HCT116 (cell line): Measurements from ENCODE around the gene HTRA2. TPM values are rescaled to one million over a fixed set of nuclear protein-coding genes. Genes with fewer than 3 reads are reported as not detected.

Source experiments
- ATAC-seq: fragments of 200-7000 bp; cut with Tn5 transposase; 2 replicates; pipeline ENCODE4 v1.9.1; 2020; ENCODE audit warnings: mild to moderate bottlenecking, moderate library complexity
- BruUV-seq: library from RNA; stranded (reverse); fragments of 400-500 nt; replicated peaks from 2 replicates; lab custom pipeline; 2021; lab: Mats Ljungman, UMichigan
- CTCF ChIA-PET: fragments of 300-600 bp; sonication (Branson Sonifier 250); formaldehyde crosslinking; loops from one replicate; lab custom pipeline; 2021; ENCODE audit warnings: antibody characterized with exemption; lab: Charles Lee
- POLR2A ChIA-PET: fragments of 300-600, 350-600 bp; sonication (Branson Sonifier 250); formaldehyde crosslinking; loops from one replicate; lab custom pipeline; 2021; ENCODE audit warnings: antibody characterized with exemption; lab: Charles Lee
- RAD21 ChIA-PET, 2 experiments: fragments of 300-600 bp; sonication (Branson Sonifier 250); formaldehyde crosslinking; loops; one replicate each; lab custom pipeline; 2023; ENCODE audit warnings: low total read pairs in 2 of 2; ENCODE audit not compliant: uncharacterized antibody in 2 of 2, unreplicated experiment in 2 of 2, low non-redundant PET in 1 of 2; lab: Charles Lee
- DNase-seq: peaks from one replicate; pipeline ENCODE4 v3.0.0-alpha.2; 2010; ENCODE audit warnings: low read depth, low spot score
- H2AFZ ChIP-seq: fragments of 200-600 bp; shearing (Covaris generic), sonication (generic); 2 replicates; pipeline ENCODE4 v1.6.1; 2017; ENCODE audit warnings: low read depth, mixed run types, mixed read lengths, antibody characterized with exemption, low read length; ENCODE audit not compliant: poor library complexity, severe bottlenecking
- H3K27ac ChIP-seq: 2 replicates; pipeline ENCODE4 v1.5.1; 2012; ENCODE audit warnings: low read depth, low read length
- H3K27me3 ChIP-seq: fragments of 200-600 bp; sonication (generic); 2 replicates; pipeline ENCODE4 v1.6.1; 2016; ENCODE audit warnings: mixed run types, low read length, mixed read lengths; ENCODE audit not compliant: insufficient read depth
- H3K36me3 ChIP-seq, 2 experiments: fragments of 200-500 bp in 1 of 2; fragments of 200-600 bp in 1 of 2; sonication (Bioruptor generic) in 1 of 2; sonication (generic) in 1 of 2; 2 replicates each; pipeline versions ENCODE4 v1.5.1 to v1.6.1; 2014 to 2016; ENCODE audit warnings: low read length in 2 of 2, inconsistent platforms in 1 of 2, mixed read lengths in 1 of 2, mixed run types in 1 of 2; ENCODE audit not compliant: insufficient read depth in 2 of 2, control insufficient read depth in 1 of 2
- H3K4me1 ChIP-seq, 2 experiments: fragments of 200-600 bp in 1 of 2; sonication (generic) in 1 of 2; 2 replicates each; pipeline versions ENCODE4 v1.5.1 to v1.6.1; 2012 to 2017; ENCODE audit warnings: low read length in 2 of 2, inconsistent platforms in 1 of 2, mild to moderate bottlenecking in 1 of 2, mixed read lengths in 1 of 2, mixed run types in 1 of 2, moderate library complexity in 1 of 2; ENCODE audit not compliant: insufficient read depth in 2 of 2, control insufficient read depth in 1 of 2
- H3K4me2 ChIP-seq: fragments of 200-600 bp; sonication (generic); 2 replicates; pipeline ENCODE4 v1.6.1; 2017; ENCODE audit warnings: mixed run types, low read length, mixed read lengths
- H3K4me3 ChIP-seq, 2 experiments: fragments of 200-600 bp in 1 of 2; sonication (generic) in 1 of 2; replicated peaks in 1 of 2; 2 replicates each; pipeline ENCODE4 v1.5.1; 2011 to 2016; ENCODE audit warnings: low read length in 2 of 2, control low read depth in 1 of 2, low read depth in 1 of 2, mild to moderate bottlenecking in 1 of 2, mixed read lengths in 1 of 2, mixed run types in 1 of 2
- H3K79me2 ChIP-seq: fragments of 200-600 bp; sonication (generic); 2 replicates; pipeline ENCODE4 v1.6.1; 2017; ENCODE audit warnings: mild to moderate bottlenecking, mixed run types, low read length, moderate library complexity, mixed read lengths; ENCODE audit not compliant: insufficient read depth
- H3K9ac ChIP-seq: fragments of 200-600 bp; sonication (generic); 2 replicates; pipeline ENCODE4 v1.6.1; 2016; ENCODE audit warnings: low read length, mixed read lengths
- H3K9me2 ChIP-seq: fragments of 200-600 bp; sonication (generic), shearing (Covaris generic); 2 replicates; pipeline ENCODE4 v1.6.1; 2017; ENCODE audit warnings: mixed run types, mild to moderate bottlenecking, moderate library complexity; ENCODE audit not compliant: insufficient read depth
- H3K9me3 ChIP-seq, 2 experiments: fragments of 200-500 bp in 1 of 2; fragments of 200-600 bp in 1 of 2; sonication (Bioruptor generic) in 1 of 2; sonication (generic) in 1 of 2; 2 replicates each; pipeline ENCODE4 v1.6.1; 2014 to 2017; ENCODE audit warnings: low read length in 2 of 2, mixed read lengths in 2 of 2, inconsistent platforms in 1 of 2, low read depth in 1 of 2, mild to moderate bottlenecking in 1 of 2, mixed run types in 1 of 2, moderate library complexity in 1 of 2; ENCODE audit not compliant: control insufficient read depth in 1 of 2, insufficient read depth in 1 of 2
- H4K20me1 ChIP-seq: fragments of 200-600 bp; sonication (generic), shearing (Covaris generic); 2 replicates; pipeline ENCODE4 v1.6.1; 2017; ENCODE audit warnings: mixed run types, mild to moderate bottlenecking, moderate library complexity; ENCODE audit not compliant: insufficient read depth
- EGR1 ChIP-seq: IDR thresholded peaks from 2 replicates; pipeline ENCODE4 v1.6.1; 2012; ENCODE audit warnings: low read depth
- ELF1 ChIP-seq: IDR thresholded peaks from 2 replicates; pipeline ENCODE4 v1.6.1; 2012; ENCODE audit warnings: low read depth, borderline replicate concordance
- EZH2 ChIP-seq: fragments of 200-600 bp; sonication (generic); IDR thresholded peaks from 2 replicates; pipeline ENCODE4 v1.6.1; 2017; ENCODE audit warnings: antibody characterized with exemption, mixed run types
- EZH2phosphoT487 ChIP-seq: fragments of 200-600 bp; IDR thresholded peaks from 2 replicates; pipeline ENCODE4 v1.6.1; 2018; ENCODE audit warnings: antibody characterized with exemption, borderline replicate concordance
- FOSL1 ChIP-seq: IDR thresholded peaks from 2 replicates; pipeline ENCODE4 v1.6.1; 2012; ENCODE audit warnings: low read depth
- JUND ChIP-seq: IDR thresholded peaks from 2 replicates; pipeline ENCODE4 v1.6.1; 2012
- POLR2A ChIP-seq: IDR thresholded peaks from 2 replicates; pipeline ENCODE4 v1.7.0; 2011; ENCODE audit warnings: borderline replicate concordance; ENCODE audit not compliant: insufficient read depth, insufficient read length; ENCODE audit errors: extremely low read depth
- RAD21 ChIP-seq: IDR thresholded peaks from 2 replicates; pipeline ENCODE4 v1.6.1; 2012; ENCODE audit warnings: low read depth, mild to moderate bottlenecking
- SRF ChIP-seq: IDR thresholded peaks from 2 replicates; pipeline ENCODE4 v1.6.1; 2012; ENCODE audit warnings: low read depth
- YY1 ChIP-seq: IDR thresholded peaks from 2 replicates; pipeline ENCODE4 v1.6.1; 2011; ENCODE audit warnings: low read length, low read depth, moderate library complexity, mild to moderate bottlenecking; ENCODE audit not compliant: insufficient replicate concordance; ENCODE audit errors: extremely low read depth
- ZNF274 ChIP-seq: fragments of 200-500 bp; sonication (Bioruptor generic); IDR thresholded peaks from 2 replicates; pipeline ENCODE4 v1.6.1; 2014; ENCODE audit warnings: mild to moderate bottlenecking, low read depth, low read length, inconsistent platforms
- intact Hi-C: fragments of 100-400 bp; cut with micrococcal nuclease; formaldehyde crosslinking; loops from 2 replicates; pipeline ENCODE4 v1.10.0; 2022
- total RNA-seq: library from RNA; stranded (reverse); gene quantifications from one replicate; pipeline ENCODE4 v1.2.1, GENCODE V29; 2021; ENCODE audit not compliant: unreplicated experiment
- TF ChIP-seq, protein P1 (sequence below): IDR thresholded peaks from 2 replicates; pipeline ENCODE4 v1.6.1; 2012
- TF ChIP-seq, protein P2 (sequence below), 3 experiments: fragments of 200-600 bp in 1 of 3; sonication (generic) in 1 of 3; IDR thresholded peaks in 2 of 3; conservative IDR thresholded peaks in 1 of 3; 2 replicates each; pipeline ENCODE4 v1.5.1; 2012 to 2017; ENCODE audit warnings: low read depth in 2 of 3, low read length in 2 of 3, antibody characterized with exemption in 1 of 3, borderline replicate concordance in 1 of 3, control low read depth in 1 of 3, mild to moderate bottlenecking in 1 of 3, mixed read lengths in 1 of 3, mixed run types in 1 of 3, moderate library complexity in 1 of 3; ENCODE audit not compliant: insufficient read depth in 1 of 3
- TF ChIP-seq, protein P3 (sequence below): IDR thresholded peaks from 2 replicates; pipeline ENCODE4 v1.6.1; 2012
- TF ChIP-seq, protein P4 (sequence below): IDR thresholded peaks from 2 replicates; pipeline ENCODE4 v1.6.1; 2011; ENCODE audit warnings: mild to moderate bottlenecking, low read length, moderate library complexity; ENCODE audit not compliant: insufficient replicate concordance; ENCODE audit errors: extremely low read depth

HTRA2 gene
- total RNA-seq, 1 experiment from 2014 or later, result 36.2 TPM

DNA sequence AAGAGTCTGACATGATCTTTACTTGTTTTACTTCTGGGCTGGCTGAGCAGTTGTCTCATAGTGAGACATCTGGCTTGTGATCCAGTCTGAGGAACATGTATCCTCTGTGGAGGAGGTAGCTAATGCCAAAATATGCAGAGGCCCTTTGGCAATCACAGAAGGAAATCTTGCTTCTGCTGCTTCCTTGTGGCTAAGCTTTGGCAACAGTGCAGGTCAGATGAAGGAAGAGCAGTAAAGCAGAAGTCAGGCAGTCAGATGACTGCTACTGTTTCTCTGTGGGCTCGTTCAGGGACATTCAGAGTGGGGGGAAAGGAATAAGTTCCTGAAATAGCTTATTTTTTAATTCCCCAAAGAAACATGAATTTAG, 47.1 kb downstream of the HTRA2 start:
- peaks cover 0 to 3% of the 10 kb centered on the region in 2 experiments; a peak in 1 of 4 replicates for H3K4me1 ChIP-seq
- no peak overlapping the region for H3K27ac ChIP-seq
- ChIA-PET RAD21 (interaction anchor here in 1 of 2 experiments (0.6 kb wide), 1 partner anchor 1056 kb away, joined by 3 read pairs; no protein-coding TSS in a partner anchor), CTCF (no interaction called here), POLR2A (no interaction called here)
- ATAC-seq (no peak), DNase-seq (no peak)
- no peak overlapping the region for H3K4me3 ChIP-seq
- H3K36me3 ChIP-seq, result peaks cover 0 to 2% of the 10 kb centered on the region in 2 experiments; a peak in 1 of 4 replicates
- no peaks in the 10 kb centered on the region for H3K27me3 ChIP-seq
- H4K20me1 ChIP-seq, result no peaks in the 10 kb centered on the region
- H3K9me2 ChIP-seq, result no peaks in the 10 kb centered on the region
- no peaks in the 10 kb centered on the region for H3K9me3 ChIP-seq
- intact Hi-C loops, result no loop called here
- BruUV-seq, result no TSS peak
- no peak overlapping the region for H3K4me2 ChIP-seq
- TF ChIP-seq JUND, result no peak
- no peak for TF ChIP-seq EZH2phosphoT487
- TF ChIP-seq ZNF274, result no peak
- no peak for TF ChIP-seq RAD21
- no peak for TF ChIP-seq FOSL1
- no peak for TF ChIP-seq SRF
- no peak for TF ChIP-seq EZH2
- TF ChIP-seq, protein P1, sequence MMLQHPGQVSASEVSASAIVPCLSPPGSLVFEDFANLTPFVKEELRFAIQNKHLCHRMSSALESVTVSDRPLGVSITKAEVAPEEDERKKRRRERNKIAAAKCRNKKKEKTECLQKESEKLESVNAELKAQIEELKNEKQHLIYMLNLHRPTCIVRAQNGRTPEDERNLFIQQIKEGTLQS, result no peak
- TF ChIP-seq YY1, result no peak
- TF ChIP-seq, protein P2, sequence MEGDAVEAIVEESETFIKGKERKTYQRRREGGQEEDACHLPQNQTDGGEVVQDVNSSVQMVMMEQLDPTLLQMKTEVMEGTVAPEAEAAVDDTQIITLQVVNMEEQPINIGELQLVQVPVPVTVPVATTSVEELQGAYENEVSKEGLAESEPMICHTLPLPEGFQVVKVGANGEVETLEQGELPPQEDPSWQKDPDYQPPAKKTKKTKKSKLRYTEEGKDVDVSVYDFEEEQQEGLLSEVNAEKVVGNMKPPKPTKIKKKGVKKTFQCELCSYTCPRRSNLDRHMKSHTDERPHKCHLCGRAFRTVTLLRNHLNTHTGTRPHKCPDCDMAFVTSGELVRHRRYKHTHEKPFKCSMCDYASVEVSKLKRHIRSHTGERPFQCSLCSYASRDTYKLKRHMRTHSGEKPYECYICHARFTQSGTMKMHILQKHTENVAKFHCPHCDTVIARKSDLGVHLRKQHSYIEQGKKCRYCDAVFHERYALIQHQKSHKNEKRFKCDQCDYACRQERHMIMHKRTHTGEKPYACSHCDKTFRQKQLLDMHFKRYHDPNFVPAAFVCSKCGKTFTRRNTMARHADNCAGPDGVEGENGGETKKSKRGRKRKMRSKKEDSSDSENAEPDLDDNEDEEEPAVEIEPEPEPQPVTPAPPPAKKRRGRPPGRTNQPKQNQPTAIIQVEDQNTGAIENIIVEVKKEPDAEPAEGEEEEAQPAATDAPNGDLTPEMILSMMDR (IDR thresholded peaks at IDR 0.05 in 2 of 3, conservative IDR thresholded peaks at IDR 0.05 in 1 of 3; ENCODE audit: borderline replicate concordance in 1 of 3, insufficient read depth in 1 of 3, low read depth in 2 of 3, low read length in 2 of 3), result no peak
- no peak for TF ChIP-seq ELF1
- no peak for TF ChIP-seq EGR1
- no peak for TF ChIP-seq POLR2A
- TF ChIP-seq, protein P3, sequence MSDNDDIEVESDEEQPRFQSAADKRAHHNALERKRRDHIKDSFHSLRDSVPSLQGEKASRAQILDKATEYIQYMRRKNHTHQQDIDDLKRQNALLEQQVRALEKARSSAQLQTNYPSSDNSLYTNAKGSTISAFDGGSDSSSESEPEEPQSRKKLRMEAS, result no peak
- TF ChIP-seq, protein P4, sequence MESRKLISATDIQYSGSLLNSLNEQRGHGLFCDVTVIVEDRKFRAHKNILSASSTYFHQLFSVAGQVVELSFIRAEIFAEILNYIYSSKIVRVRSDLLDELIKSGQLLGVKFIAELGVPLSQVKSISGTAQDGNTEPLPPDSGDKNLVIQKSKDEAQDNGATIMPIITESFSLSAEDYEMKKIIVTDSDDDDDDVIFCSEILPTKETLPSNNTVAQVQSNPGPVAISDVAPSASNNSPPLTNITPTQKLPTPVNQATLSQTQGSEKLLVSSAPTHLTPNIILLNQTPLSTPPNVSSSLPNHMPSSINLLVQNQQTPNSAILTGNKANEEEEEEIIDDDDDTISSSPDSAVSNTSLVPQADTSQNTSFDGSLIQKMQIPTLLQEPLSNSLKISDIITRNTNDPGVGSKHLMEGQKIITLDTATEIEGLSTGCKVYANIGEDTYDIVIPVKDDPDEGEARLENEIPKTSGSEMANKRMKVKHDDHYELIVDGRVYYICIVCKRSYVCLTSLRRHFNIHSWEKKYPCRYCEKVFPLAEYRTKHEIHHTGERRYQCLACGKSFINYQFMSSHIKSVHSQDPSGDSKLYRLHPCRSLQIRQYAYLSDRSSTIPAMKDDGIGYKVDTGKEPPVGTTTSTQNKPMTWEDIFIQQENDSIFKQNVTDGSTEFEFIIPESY, result no peak
- no peak overlapping the region for H2AFZ ChIP-seq
- no peak overlapping the region for H3K9ac ChIP-seq
- H3K79me2 ChIP-seq, result no peaks in the 10 kb centered on the region
